ENCODE data around the gene PCDHA4.
"Not testable (repeated sequence)": the region's sequence is repeated elsewhere in the genome, so short reads cannot be mapped to it uniquely, and the experiment has no call there.

PCDHA4 gene

DNA sequence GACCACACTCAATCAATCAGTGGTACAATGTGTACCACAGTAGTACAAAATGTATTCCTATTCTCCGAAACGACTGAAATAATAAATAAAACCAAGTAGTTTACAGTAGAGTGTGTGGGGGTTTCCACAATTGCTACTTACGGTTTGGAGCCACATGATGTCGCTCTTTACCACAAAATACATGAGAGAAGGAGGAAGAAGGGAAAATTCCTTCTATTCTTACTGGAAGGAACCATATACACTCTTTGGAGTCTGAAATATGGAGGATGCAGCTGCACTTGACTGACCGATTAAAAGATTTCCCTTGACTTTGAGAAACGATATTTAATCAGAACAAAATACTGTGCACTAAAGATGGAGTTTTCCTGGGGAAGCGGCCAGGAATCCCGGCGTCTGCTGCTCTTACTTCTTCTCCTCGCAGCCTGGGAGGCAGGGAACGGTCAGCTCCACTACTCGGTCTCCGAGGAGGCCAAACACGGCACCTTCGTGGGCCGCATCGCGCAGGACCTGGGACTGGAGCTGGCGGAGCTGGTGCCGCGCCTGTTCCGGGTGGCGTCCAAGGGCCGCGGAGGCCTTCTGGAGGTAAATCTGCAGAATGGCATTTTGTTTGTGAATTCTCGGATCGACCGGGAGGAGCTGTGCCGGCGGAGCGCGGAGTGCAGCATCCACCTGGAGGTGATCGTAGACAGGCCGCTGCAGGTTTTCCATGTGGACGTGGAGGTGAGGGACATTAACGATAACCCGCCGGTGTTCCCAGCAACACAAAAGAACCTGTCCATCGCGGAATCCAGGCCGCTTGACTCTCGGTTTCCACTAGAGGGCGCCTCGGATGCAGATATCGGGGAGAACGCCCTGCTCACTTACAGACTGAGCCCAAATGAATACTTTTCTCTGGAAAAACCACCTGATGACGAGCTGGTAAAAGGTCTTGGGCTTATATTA lies at the start of gene PCDHA4:
TSS of gene PCDHA4 (plus strand) at position 235 of the 942 bp plus-strand sequence.
- no peak for DNase-seq

DNA sequence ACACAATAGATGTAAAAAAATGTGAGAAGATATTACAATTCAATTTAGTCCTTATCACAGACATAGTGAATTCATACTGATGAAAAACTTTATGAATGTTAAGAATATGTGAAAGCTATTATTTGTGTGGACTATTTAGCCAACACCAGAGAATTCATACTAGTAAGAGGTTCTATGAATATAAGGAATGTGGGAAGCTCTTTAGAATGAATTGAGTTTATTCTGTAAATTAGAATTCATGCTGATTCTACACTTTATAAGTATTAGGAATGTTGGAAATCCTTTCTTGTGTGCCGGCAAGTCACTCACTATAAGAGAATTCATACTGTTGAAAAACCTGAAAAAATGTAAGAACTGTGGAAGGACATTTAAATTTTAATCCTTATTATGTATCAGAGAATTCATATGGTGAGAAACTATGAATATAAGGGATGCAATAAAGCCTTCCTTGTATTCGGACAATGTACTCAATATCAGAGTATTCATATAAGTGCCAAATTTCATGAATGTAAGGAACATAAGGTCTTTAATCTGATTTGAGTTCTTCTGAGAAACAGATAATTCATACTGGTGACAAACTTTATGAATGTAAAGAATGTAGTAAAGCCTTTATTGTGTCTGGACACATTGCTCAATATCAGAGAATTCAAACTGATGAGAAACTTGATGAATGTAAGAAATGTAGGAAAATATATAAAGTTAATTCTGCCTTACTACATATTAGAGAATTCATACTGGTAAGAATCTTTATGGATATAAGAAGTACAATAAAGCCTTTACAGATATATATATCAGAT lies 42.5 kb upstream of the PCDHA4 start:
- no peak for DNase-seq

DNA sequence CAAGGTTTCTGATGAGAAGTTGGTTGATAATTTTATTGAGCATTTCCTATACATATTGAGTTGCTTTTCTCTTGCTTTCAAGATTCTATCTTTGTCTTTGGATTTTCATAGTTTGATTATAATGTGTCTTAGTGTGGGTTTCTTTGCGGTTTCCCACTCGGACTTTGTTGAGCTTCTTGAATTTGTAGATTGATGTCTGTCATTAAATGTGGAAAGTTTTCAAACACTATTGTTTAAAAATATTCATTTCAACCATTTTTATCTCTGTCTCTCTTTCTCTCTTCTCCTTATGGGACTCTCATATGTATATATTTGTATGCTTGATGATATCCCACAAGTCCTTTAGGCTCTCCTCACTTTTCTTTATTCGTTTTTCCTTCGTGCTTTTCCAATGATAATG lies 39.4 kb upstream of the PCDHA4 start:
- DNase-seq, result no peak

DNA sequence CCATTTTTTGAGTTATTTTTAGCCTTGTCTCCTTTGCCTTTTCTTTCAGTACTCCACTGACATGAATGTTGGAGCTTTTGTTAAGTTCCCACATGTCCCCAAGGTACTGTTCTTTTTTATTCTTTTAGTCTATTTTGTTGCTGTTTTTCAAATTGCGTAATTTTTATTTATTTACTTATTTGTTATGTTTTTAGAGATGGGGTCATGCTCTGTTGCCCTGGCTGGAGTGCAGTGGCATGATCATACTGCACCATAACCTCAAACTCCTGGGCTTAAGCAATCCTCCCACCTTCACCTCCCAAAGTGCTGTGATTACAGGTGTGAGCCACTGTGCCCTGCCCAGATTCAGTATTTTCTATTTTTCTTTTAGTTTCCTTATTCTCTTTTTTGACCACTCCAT lies 26.4 kb upstream of the PCDHA4 start:
- DNase-seq, result no peak

DNA sequence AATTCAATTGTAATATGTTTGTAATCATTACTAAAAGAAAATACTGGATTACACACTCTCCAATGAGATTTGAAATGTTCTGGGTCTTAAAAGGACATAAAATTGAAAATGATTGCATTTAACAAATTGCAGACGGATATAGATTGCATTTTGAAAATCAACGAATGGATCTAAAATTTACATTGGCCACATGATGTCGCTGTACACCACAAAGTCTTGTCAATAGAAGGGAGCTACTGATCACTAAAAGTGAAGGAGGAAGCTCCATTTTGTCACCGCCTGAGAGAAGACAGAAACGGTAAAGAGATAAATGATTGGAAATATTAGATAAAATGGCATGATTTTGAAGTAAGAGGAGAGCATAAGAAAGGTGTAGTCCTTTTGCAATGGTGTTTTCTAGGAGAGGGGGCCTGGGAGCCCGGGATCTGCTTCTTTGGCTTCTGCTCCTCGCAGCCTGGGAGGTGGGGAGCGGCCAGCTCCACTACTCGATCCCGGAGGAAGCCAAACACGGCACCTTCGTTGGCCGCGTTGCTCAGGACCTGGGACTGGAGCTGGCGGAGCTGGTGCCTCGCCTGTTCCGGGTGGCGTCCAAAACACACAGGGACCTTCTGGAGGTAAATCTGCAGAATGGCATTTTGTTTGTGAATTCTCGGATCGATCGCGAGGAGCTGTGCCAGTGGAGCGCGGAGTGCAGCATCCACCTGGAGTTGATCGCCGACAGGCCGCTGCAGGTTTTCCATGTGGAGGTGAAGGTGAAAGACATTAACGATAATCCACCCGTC lies 20.8 kb upstream of the PCDHA4 start, which contains the start of gene PCDHA1:
TSS of gene PCDHA1 (plus strand) at position 236 of the 782 bp plus-strand sequence.
- no peak for DNase-seq

DNA sequence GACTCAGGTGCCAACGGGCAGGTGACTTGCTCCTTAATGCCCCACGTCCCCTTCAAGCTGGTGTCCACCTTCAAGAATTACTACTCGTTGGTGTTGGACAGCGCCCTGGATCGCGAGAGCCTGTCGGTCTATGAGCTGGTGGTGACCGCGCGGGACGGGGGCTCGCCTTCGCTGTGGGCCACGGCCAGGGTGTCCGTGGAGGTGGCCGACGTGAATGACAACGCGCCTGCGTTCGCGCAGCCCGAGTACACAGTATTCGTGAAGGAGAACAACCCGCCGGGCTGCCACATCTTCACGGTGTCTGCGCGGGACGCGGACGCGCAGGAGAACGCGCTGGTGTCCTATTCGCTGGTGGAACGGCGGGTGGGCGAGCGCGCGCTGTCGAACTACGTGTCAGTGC lies 19.4 kb upstream of the PCDHA4 start:
- not testable (repeated sequence) for DNase-seq

DNA sequence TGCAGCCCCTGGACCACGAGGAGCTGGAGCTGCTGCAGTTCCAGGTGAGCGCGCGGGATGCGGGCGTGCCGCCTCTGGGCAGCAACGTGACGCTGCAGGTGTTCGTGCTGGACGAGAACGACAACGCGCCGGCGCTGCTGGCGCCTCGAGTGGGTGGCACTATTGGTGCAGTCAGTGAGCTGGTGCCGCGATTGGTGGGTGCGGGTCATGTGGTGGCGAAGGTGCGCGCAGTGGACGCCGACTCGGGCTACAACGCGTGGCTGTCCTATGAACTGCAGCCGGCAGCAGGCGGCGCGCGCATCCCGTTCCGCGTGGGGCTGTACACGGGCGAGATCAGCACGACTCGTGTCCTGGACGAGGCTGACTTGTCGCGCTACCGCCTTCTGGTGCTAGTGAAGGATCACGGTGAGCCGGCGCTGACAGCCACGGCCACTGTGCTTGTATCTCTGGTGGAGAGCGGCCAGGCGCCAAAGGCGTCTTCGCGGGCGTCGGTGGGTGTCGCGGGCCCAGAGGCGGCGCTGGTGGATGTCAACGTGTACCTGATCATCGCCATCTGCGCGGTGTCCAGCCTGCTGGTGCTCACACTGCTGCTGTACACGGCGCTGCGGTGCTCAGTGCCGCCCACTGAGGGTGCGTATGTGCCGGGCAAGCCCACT lies 18.9 kb upstream of the PCDHA4 start:
- not testable (repeated sequence) for DNase-seq

DNA sequence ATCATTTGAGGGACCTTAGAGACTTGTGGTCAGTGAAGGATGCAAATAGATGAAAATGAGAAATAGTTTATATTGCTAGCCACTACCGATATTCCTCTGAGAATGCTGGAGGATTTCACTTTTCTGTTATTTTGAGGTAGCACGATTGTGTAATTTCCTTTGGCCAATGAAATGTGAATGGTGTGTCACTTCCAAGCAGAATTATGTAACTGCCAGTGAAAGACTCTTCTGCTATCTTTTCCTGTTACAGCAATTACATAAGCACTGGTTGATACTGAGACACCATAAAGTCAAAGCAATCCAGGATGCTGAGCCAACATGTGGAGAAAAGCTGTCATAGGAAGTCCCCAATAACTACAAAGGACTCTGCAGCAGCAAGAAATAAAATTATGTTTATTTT lies 15.8 kb upstream of the PCDHA4 start:
- no peak for DNase-seq

DNA sequence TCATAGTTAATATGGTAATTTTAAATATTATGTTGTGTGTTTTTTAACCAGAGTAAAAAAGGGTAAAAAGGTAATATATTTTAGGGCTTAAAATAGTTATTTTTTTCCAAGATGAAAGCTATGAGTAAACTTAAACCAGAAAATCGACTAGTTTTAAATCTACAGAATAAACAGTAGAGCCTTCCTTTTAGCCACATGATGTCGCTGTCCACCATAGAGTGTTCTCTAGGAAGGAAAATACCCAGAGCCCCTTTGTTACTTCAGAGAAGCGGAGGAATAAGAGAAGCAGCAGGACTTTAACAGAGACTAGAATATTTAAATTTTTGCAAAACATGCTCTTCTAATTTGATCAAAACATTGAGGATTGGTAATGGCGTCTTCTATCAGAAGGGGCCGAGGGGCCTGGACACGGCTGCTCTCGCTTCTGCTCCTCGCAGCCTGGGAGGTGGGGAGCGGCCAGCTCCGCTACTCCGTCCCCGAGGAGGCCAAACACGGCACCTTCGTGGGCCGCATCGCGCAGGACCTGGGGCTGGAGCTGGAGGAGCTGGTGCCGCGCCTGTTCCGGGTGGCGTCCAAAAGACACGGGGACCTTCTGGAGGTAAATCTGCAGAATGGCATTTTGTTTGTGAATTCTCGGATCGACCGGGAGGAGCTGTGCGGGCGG lies 12.1 kb upstream of the PCDHA4 start, which contains the start of gene PCDHA2:
TSS of gene PCDHA2 (plus strand) at position 258 of the 664 bp plus-strand sequence.
- DNase-seq, result no peak

DNA sequence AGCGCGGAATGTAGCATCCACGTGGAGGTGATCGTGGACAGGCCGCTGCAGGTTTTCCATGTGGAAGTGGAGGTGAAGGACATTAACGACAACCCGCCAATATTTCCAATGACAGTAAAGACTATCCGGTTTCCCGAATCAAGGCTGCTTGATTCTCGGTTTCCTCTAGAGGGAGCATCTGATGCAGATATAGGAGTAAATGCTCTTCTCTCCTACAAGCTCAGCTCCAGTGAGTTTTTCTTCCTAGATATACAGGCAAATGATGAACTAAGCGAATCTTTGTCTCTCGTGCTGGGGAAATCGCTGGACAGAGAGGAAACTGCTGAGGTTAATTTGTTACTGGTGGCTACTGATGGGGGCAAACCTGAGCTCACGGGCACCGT lies 11.6 kb upstream of the PCDHA4 start:
- no peak for DNase-seq

DNA sequence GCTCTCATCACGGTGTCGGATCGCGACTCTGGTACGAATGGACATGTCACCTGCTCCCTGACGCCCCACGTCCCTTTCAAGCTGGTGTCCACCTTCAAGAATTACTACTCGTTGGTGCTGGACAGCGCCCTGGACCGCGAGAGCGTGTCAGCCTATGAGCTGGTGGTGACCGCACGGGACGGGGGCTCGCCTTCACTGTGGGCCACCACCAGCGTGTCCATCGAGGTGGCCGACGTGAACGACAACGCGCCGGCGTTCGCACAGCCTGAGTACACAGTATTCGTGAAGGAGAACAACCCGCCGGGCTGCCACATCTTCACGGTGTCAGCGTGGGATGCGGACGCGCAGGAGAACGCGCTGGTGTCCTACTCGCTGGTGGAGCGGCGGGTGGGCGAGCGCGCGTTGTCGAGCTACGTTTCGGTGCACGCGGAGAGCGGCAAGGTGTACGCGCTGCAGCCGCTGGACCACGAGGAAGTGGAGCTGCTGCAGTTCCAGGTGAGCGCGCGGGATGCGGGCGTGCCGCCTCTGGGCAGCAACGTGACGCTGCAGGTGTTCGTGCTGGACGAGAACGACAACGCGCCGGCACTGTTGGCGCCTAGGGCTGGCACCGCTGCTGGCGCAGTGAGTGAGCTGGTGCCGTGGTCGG lies 10.7 kb upstream of the PCDHA4 start:
- not testable (repeated sequence) for DNase-seq

DNA sequence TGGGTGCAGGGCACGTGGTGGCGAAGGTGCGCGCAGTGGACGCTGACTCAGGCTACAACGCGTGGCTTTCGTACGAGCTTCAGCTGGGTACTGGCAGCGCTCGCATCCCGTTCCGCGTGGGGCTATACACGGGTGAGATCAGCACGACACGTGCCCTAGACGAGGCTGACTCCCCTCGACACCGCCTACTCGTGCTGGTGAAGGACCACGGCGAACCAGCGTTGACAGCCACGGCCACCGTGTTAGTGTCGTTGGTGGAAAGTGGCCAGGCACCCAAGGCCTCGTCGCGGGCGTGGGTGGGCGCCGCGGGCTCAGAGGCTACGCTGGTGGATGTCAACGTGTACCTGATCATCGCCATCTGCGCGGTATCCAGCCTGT lies 10.2 kb upstream of the PCDHA4 start:
- no peak for DNase-seq

DNA sequence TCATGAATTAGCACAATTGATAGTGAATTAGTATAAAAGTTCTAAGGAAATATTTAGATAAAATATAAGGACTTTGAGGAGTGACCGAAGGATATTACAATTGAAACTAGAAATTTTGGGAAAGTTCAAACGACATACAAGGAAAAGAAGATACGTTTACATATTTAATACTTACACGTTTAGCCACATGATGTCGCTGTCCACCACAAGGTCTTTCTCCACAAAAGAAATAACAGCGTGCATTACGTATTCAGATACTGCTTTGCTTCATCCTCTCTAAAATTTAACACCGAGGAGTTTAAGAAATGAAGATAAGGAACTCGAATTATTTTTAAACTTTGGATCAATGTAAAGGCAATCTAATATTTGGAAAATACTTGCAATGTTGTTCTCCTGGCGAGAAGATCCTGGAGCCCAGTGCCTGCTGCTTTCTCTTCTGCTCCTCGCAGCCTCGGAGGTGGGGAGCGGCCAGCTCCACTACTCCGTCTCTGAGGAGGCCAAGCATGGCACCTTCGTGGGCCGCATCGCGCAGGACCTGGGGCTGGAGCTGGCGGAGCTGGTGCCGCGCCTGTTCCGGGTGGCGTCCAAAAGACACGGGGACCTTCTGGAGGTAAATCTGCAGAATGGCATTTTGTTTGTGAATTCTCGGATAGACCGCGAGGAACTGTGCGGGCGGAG lies 5.9 kb upstream of the PCDHA4 start, which contains the start of gene PCDHA3:
TSS of gene PCDHA3 (plus strand) at position 242 of the 678 bp plus-strand sequence.
- no peak for DNase-seq

DNA sequence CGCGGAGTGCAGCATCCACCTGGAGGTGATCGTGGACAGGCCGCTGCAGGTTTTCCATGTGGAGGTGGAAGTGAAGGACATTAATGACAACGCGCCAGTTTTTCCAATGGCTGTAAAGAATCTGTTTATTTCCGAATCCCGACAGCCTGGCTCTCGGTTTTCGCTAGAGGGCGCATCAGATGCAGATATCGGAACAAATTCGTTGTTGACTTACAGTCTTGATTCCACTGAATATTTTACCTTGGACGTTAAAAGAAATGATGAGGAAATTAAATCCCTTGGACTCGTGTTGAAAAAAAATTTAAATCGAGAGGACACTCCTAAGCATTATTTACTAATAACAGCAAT lies 5.4 kb upstream of the PCDHA4 start:
- DNase-seq, result no peak

DNA sequence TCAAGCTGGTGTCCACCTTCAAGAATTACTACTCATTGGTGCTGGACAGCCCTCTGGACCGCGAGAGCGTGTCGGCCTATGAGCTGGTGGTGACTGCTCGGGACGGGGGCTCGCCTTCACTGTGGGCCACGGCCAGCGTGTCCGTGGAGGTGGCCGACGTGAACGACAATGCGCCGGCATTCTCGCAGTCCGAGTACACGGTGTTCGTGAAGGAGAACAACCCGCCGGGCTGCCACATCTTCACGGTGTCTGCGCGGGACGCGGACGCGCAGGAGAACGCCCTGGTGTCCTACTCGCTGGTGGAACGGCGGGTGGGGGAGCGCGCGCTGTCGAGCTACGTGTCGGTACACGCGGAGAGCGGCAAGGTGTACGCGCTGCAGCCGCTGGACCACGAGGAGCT lies 4.5 kb upstream of the PCDHA4 start:
- DNase-seq, result not testable (repeated sequence)

DNA sequence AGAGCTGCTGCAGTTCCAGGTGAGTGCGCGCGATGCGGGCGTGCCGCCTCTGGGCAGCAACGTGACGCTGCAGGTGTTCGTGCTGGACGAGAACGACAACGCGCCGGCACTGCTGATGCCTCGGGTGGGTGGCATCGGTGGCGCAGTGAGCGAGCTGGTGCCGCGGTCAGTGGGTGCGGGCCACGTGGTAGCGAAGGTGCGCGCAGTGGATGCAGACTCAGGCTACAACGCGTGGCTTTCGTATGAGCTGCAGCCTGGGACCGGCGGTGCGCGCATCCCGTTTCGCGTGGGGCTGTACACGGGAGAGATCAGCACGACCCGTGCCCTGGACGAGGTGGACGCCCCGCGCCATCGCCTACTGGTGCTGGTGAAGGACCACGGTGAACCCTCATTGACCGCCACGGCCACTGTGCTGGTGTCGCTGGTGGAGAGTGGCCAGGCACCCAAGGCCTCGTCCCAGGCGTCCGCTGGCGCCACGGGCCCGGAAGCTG lies 4.0 kb upstream of the PCDHA4 start:
- no peak for DNase-seq

DNA sequence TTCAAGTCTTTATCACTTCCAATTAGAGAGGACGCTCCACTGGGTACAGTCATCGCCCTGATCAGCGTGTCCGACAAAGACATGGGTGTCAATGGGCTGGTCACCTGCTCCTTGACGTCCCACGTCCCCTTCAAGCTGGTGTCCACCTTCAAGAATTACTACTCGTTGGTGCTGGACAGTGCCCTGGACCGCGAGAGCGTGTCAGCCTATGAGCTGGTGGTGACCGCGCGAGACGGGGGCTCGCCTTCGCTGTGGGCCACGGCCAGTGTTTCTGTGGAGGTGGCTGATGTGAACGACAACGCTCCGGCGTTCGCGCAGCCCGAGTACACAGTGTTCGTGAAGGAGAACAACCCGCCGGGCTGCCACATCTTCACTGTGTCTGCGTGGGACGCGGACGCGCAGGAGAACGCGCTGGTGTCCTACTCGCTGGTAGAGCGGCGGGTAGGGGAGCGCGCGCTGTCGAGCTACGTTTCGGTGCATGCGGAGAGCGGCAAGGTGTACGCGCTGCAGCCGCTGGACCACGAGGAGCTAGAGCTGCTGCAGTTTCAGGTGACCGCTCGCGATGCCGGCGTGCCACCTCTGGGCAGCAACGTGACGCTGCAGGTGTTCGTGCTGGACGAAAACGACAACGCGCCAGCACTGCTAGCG lies 1.5 kb downstream of the PCDHA4 start:
- DNase-seq, result not testable (repeated sequence)

DNA sequence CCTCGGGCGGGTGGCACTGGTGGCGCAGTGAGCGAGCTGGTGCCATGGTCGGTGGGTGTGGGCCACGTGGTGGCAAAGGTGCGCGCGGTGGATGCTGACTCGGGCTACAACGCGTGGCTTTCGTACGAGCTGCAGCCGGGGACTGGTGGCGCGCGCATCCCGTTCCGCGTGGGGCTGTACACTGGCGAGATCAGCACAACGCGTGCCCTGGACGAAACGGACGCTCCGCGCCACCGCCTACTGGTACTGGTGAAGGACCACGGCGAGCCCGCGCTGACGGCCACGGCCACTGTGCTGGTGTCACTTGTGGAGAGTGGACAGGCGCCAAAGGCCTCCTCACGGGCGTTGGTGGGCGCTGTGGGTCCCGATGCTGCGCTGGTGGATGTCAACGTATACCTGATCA lies 2.0 kb downstream of the PCDHA4 start:
- no peak for DNase-seq

DNA sequence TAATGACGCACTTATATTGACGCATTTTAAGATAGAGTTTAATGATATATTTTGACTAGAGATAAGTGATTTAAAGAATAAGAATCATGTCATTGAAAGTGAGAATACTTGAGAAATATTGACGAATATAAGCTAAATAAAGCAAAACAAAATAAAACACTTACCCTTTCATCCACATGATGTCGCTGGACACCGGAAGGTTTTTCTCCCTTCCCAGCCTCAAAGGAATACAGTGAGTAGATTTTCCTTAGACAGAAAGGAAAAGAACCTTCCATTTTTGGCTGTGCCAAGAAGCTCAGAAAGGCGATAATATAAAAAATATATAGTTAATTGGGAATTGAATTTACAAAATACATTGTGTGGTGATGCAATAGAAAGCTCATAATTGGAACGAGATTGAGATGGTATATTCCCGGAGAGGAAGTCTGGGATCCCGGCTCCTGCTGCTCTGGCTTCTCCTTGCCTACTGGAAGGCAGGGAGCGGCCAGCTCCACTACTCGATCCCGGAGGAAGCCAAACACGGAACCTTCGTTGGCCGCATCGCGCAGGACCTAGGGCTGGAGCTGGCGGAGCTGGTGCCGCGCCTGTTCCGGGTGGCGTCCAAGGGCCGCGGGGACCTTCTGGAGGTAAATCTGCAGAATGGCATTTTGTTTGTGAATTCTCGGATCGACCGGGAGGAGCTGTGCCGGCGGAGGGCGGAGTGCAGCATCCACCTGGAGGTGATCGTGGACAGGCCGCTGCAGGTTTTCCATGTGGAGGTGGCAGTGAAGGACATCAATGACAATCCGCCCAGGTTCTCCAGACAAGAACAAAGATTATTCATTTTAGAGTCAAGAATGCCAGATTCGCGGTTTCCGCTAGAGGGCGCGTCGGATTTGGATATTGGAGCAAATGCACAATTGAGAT lies 14.8 kb downstream of the PCDHA4 start, which contains the start of gene PCDHA5:
TSS of gene PCDHA5 (plus strand) at position 239 of the 906 bp plus-strand sequence.
- no peak for DNase-seq

Measured in CD4-positive, alpha-beta T cell treated with Interleukin-1 beta for 1 hour (primary cell).